H1 (cell line): Measurements from ENCODE around the gene PSMC3IP. TPM values are rescaled to one million over a fixed set of nuclear protein-coding genes. Genes with fewer than 3 reads are reported as not detected.

Experiments used
- BCL11A ChIP-seq, 2 experiments: IDR thresholded peaks; one replicate each; pipeline ENCODE4 v1.6.1; 2011; ENCODE audit warnings: low read depth in 2 of 2, low read length in 2 of 2, mild to moderate bottlenecking in 2 of 2
- BRCA1 ChIP-seq: IDR thresholded peaks from 2 replicates; pipeline ENCODE4 v1.6.1; 2012; ENCODE audit warnings: low read depth, low read length, improper control_type of control experiment
- CHD2 ChIP-seq: IDR thresholded peaks from 2 replicates; pipeline ENCODE4 v1.6.1; 2012; ENCODE audit warnings: low read length, improper control_type of control experiment
- CREB1 ChIP-seq: IDR thresholded peaks from 2 replicates; pipeline ENCODE4 v1.6.1; 2012; ENCODE audit warnings: inconsistent platforms
- CTBP2 ChIP-seq: IDR thresholded peaks from 2 replicates; pipeline ENCODE4 v1.7.0; 2011; ENCODE audit warnings: borderline replicate concordance, mild to moderate bottlenecking, moderate library complexity, mixed read lengths, low read length; ENCODE audit not compliant: insufficient read depth, insufficient read length
- EGR1 ChIP-seq: IDR thresholded peaks from 2 replicates; pipeline ENCODE4 v1.6.1; 2011; ENCODE audit warnings: low read depth, low read length, borderline replicate concordance
- EP300 ChIP-seq, 2 experiments: IDR thresholded peaks; 1 replicate in 1 of 2; 2 replicates in 1 of 2; pipeline ENCODE4 v1.6.1; 2011 to 2012; ENCODE audit warnings: low read depth in 2 of 2, low read length in 2 of 2, mild to moderate bottlenecking in 2 of 2, borderline replicate concordance in 1 of 2, inconsistent platforms in 1 of 2, moderate library complexity in 1 of 2
- EZH2 ChIP-seq: fragments of 200-600 bp; sonication (generic); IDR thresholded peaks from 2 replicates; pipeline ENCODE4 v1.7.1; 2012; ENCODE audit warnings: low read depth, mild to moderate bottlenecking, moderate library complexity, low read length, inconsistent platforms; ENCODE audit not compliant: severe bottlenecking
- GTF2F1 ChIP-seq: IDR thresholded peaks from 2 replicates; pipeline ENCODE4 v1.6.1; 2012; ENCODE audit warnings: low read depth, low read length, improper control_type of control experiment, borderline replicate concordance
- HDAC2 ChIP-seq, 2 experiments: fragments of 300-600 bp in 1 of 2; sonication (generic) in 1 of 2; IDR thresholded peaks; 2 replicates each; pipeline ENCODE4 v1.6.1; 2011 to 2012; ENCODE audit warnings: low read depth in 2 of 2, low read length in 2 of 2, mild to moderate bottlenecking in 2 of 2, moderate library complexity in 2 of 2, borderline replicate concordance in 1 of 2, inconsistent platforms in 1 of 2
- JUND ChIP-seq: IDR thresholded peaks from 2 replicates; pipeline ENCODE4 v1.6.1; 2011; ENCODE audit warnings: mild to moderate bottlenecking, improper control_type of control experiment, low read length
- KDM5A ChIP-seq: fragments of 200-600 bp; IDR thresholded peaks from 2 replicates; pipeline ENCODE4 v1.7.1; 2012; ENCODE audit warnings: mild to moderate bottlenecking, low read length, inconsistent platforms, mixed read lengths
- MAFK ChIP-seq: IDR thresholded peaks from 2 replicates; pipeline ENCODE4 v1.6.1; 2012; ENCODE audit warnings: low read depth, mild to moderate bottlenecking, improper control_type of control experiment, low read length
- NANOG ChIP-seq: IDR thresholded peaks from 2 replicates; pipeline ENCODE4 v1.6.1; 2011; ENCODE audit warnings: low read length, low read depth, mild to moderate bottlenecking, inconsistent platforms; ENCODE audit not compliant: insufficient read depth, poor library complexity, severe bottlenecking
- PHF8 ChIP-seq: fragments of 200-600 bp; sonication (generic); conservative IDR thresholded peaks from 2 replicates; pipeline ENCODE4 v1.7.1; 2012; ENCODE audit warnings: low read depth, mild to moderate bottlenecking, inconsistent platforms, low read length, moderate library complexity
- POLR2A ChIP-seq, 2 experiments: IDR thresholded peaks; 1 replicate in 1 of 2; 2 replicates in 1 of 2; pipeline ENCODE4 v1.6.1; 2011; ENCODE audit warnings: low read depth in 2 of 2, low read length in 2 of 2, mild to moderate bottlenecking in 2 of 2; ENCODE audit errors: control extremely low read depth in 1 of 2
- POLR2AphosphoS5 ChIP-seq: IDR thresholded peaks from 2 replicates; pipeline ENCODE4 v1.6.1; 2011; ENCODE audit warnings: low read depth, low read length
- RBBP5 ChIP-seq: IDR thresholded peaks from 2 replicates; pipeline ENCODE4 v1.7.1; 2012; ENCODE audit warnings: low read depth, mild to moderate bottlenecking, inconsistent platforms, low read length, moderate library complexity, borderline replicate concordance
- RXRA ChIP-seq: IDR thresholded peaks from 2 replicates; pipeline ENCODE4 v1.6.1; 2011; ENCODE audit warnings: low read depth, mild to moderate bottlenecking, low read length, moderate library complexity; ENCODE audit not compliant: insufficient read depth
- SP1 ChIP-seq: IDR thresholded peaks from 2 replicates; pipeline ENCODE4 v1.6.1; 2011; ENCODE audit warnings: low read depth, low read length
- TAF7 ChIP-seq: optimal IDR thresholded peaks from 2 replicates; pipeline ENCODE3; 2011; ENCODE audit warnings: low read depth, mild to moderate bottlenecking, inconsistent platforms, low read length, moderate library complexity, borderline replicate concordance
- TCF12 ChIP-seq: IDR thresholded peaks from 2 replicates; pipeline ENCODE4 v1.6.1; 2011; ENCODE audit warnings: low read depth, mild to moderate bottlenecking, low read length
- USF2 ChIP-seq: IDR thresholded peaks from 2 replicates; pipeline ENCODE4 v1.6.1; 2011; ENCODE audit warnings: low read length, improper control_type of control experiment
- YY1 ChIP-seq: IDR thresholded peaks from 2 replicates; pipeline ENCODE4 v1.6.1; 2011; ENCODE audit warnings: low read depth, mild to moderate bottlenecking, low read length
- polyA plus RNA-seq, 7 experiments: library from polyadenylated mRNA; depleted of rRNA in 3 of 7; stranded (reverse) in 5 of 7; unstranded in 2 of 7; fragments of >200 nt in 5 of 7; fragments of 200-250 nt in 2 of 7; gene quantifications; 1 replicate in 5 of 7; 2 replicates in 1 of 7; 4 replicates in 1 of 7; pipeline versions ENCODE4 v1.2.1 to v1.2.3, GENCODE V29; 2011 to 2013; ENCODE audit warnings: missing spikeins in 2 of 7, mixed read lengths in 2 of 7
- total RNA-seq: library from RNA; stranded (reverse); fragmentation: NEBNext Ultra II Directional; extraction: Animal tissue kit (Norgen Biotek cat#: 25700); gene quantifications from 2 replicates; pipeline ENCODE4 v1.2.1, GENCODE V29; 2021

Gene PSMC3IP
- total and polyA plus RNA-seq, 2 of the 8 experiments (the other 6 are each of a cell fraction or from before 2014, with no cell fraction given) = 11.5 to 21.9 TPM

DNA sequence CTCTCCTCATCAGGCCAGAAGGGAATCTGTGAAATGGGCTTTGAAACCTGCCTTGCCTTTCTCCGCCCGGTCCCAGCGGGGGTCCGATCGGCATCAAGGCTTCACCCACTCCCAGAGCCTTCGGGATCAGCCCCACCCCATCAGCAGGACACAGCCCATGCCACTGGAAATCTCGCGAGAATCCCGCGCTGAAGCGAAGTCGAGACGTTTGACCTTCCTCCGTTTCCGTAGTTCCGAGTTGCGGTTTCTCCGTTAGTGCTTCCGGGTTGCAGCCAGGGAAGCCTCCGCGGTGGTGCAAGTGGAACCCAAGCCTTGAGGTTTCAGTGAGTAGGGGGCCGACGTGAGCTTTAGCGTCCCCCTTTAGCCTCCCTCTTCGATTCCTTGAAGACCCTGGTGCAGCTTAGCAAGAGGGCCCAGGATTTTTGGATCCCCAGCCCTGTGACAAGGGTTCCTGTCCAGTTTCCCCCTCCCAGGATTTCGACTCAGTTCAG lies 15.6 kb downstream of the PSMC3IP start, which contains the start of gene COASY (continued):
- TF ChIP-seq TCF12 = 0 out of 2 replicates have a peak, but pooled peaks have one; percentile 9
- TF ChIP-seq TAF7 = peak; percentile 68
- TF ChIP-seq YY1 = 0 out of 2 replicates have a peak, but pooled peaks have one; percentile 25
- no peak for TF ChIP-seq CTBP2
- peak in 1 of 2 experiments; percentile 50; a peak in 1 of 3 replicates for TF ChIP-seq EP300 (IDR thresholded peaks at IDR 0.05; ENCODE audit: borderline replicate concordance in 1 of 2, low read depth in 2 of 2, low read length in 2 of 2)
- TF ChIP-seq GTF2F1 = no peak
- no peak for TF ChIP-seq MAFK
- no peak for TF ChIP-seq USF2
- peak in 1 of 2 experiments; percentile 52; a peak in 1 of 4 replicates for TF ChIP-seq HDAC2 (IDR thresholded peaks at IDR 0.05; ENCODE audit: borderline replicate concordance in 1 of 2, low read depth in 2 of 2, low read length in 2 of 2)
- TF ChIP-seq EZH2 = no peak
- TF ChIP-seq JUND = no peak
- TF ChIP-seq EGR1 = no peak
- 0 out of 2 replicates have a peak, but pooled peaks have one; percentile 47 for TF ChIP-seq SP1
- peak; percentile 100 for TF ChIP-seq CHD2
- peak; percentile 98 for TF ChIP-seq BRCA1
- TF ChIP-seq PHF8 = peak; percentile 63; the same call in 1 of the 2 replicates
- TF ChIP-seq RBBP5 = peak; percentile 73; the same call in 1 of the 2 replicates
- TF ChIP-seq NANOG = no peak
- TF ChIP-seq CREB1 = peak; percentile 61; the same call in 1 of the 2 replicates
- no peak for TF ChIP-seq BCL11A (IDR thresholded peaks at IDR 0.05; ENCODE audit: low read depth in 2 of 2, low read length in 2 of 2)
- peak; percentile 29; the same call in 1 of the 2 replicates for TF ChIP-seq POLR2AphosphoS5
- no peak for TF ChIP-seq RXRA
- peak; percentile 68 for TF ChIP-seq KDM5A
- peak in 1 of 2 experiments; percentile 82; a peak in 2 of 3 replicates for TF ChIP-seq POLR2A (IDR thresholded peaks at IDR 0.05; ENCODE audit: control extremely low read depth in 1 of 2, low read depth in 2 of 2, low read length in 2 of 2)
